Measurements from ENCODE around the gene CSE1L. TPM values are rescaled to one million over a fixed set of nuclear protein-coding genes. Genes with fewer than 3 reads are reported as not detected.

The CSE1L gene
- 10 to 100 TPM; 35.8 to 40.8 (median 39.5) TPM for total RNA-seq

GRCh38 chr20:49046087-49046900 lies at the start of gene CSE1L:
CSE1L (plus strand) TSS chr20:49046312; CDS start chr20:49058464, 12,152 bp downstream.
- H3K4me3 ChIP-seq (ENCODE audit: low read depth, poor library complexity, severe bottlenecking): peak within 1 kb of the TSS; percentile 68
- TF ChIP-seq, protein P1, sequence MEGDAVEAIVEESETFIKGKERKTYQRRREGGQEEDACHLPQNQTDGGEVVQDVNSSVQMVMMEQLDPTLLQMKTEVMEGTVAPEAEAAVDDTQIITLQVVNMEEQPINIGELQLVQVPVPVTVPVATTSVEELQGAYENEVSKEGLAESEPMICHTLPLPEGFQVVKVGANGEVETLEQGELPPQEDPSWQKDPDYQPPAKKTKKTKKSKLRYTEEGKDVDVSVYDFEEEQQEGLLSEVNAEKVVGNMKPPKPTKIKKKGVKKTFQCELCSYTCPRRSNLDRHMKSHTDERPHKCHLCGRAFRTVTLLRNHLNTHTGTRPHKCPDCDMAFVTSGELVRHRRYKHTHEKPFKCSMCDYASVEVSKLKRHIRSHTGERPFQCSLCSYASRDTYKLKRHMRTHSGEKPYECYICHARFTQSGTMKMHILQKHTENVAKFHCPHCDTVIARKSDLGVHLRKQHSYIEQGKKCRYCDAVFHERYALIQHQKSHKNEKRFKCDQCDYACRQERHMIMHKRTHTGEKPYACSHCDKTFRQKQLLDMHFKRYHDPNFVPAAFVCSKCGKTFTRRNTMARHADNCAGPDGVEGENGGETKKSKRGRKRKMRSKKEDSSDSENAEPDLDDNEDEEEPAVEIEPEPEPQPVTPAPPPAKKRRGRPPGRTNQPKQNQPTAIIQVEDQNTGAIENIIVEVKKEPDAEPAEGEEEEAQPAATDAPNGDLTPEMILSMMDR (IDR thresholded peaks at IDR 0.05): peak in 1 of 3 donors; percentile 7
- TF ChIP-seq POLR2A (IDR thresholded peaks at IDR 0.05): peak in 1 of 2 donors; percentile 28
- intact Hi-C loops (cut with DNase I; ENCODE audit: low total_unique reads): no loop called here
- DNase-seq (ENCODE audit: low spot score in 2 of 2): peak; percentile 92 to 98
- WGBS, 2 donors: 0 to 1% methylated on average over 26 to 40 of the region's 80 CpGs

DNA sequence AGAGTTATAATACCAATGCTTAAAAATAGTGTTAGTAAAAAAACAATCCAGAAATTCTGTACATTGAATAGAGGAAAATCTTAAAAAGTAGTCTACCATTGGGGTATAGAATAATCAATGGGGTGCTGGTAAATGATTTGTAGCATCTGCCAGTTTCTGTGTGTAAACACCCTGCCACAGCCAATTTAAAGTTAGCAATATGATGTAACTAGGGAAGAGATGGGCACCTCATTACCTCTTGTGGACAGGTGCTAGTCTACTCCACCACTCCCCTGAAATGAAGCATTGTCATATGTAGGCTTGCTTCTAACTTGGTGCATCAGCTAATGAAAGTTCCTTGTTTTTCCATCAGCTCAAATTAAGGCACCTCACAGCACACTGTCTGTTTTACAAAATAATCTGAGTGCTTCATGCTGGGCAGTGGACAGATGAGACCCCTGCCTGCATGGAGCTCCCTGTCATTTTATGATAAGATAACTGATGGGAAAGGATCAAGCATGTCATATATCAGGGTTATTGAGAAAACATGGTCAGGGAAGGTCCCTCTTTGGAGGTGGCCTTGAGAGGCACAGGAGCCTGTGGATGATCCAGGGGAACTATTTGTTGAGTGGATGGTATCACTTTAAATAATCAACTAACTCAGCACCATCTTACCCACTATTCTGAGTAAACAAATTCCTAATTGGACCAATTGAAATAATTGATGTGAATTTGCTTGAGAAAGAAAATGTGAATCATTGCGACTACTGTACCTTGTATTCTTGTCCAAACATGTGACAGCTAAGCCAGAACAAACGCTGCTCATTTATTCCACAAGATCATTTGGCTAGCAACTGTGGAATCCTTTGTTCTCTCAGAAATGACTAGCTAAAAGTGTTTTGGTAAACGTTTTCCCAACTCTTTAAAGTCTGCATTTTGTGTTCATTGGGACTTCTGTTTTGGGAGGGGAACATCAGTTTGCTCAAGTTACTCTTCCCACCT lies 45.9 kb upstream of the CSE1L start:
- no peak for DNase-seq (ENCODE audit: low spot score in 2 of 2)
- WGBS, 2 donors: 18 to 30% methylated on average over 3 of the region's 3 CpGs
- TF ChIP-seq, protein P1 (IDR thresholded peaks at IDR 0.05): no peak
- no peak for TF ChIP-seq POLR2A (IDR thresholded peaks at IDR 0.05)
- intact Hi-C loops (cut with DNase I; ENCODE audit: low total_unique reads): no loop called here
- no peak overlapping the region for H3K4me3 ChIP-seq (ENCODE audit: low read depth, poor library complexity, severe bottlenecking)

DNA sequence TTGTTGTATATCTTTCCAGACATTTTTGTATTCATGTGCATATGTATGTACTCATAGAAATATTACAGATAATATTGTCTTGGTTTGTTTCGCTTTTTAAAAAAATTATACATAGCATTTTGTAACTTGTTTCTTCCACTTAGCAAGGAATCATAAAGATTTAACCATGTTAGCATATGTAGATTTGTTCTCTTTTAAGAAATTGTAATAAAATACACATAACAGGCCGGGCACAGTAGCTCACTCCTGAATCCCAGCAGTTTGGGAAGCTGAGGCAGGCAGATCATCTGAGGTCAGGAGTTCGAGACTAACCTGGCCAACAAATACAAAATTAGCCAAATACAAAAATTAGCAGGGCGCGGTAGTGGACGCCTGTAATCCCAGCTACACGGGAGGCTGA lies 44.4 kb upstream of the CSE1L start:
- intact Hi-C loops (cut with DNase I; ENCODE audit: low total_unique reads): no loop called here
- 95 to 96% methylated on average over 7 of the region's 7 CpGs for WGBS, 2 donors
- no peak overlapping the region for H3K4me3 ChIP-seq (ENCODE audit: low read depth, poor library complexity, severe bottlenecking)
- TF ChIP-seq, protein P1 (IDR thresholded peaks at IDR 0.05): no peak
- TF ChIP-seq POLR2A (IDR thresholded peaks at IDR 0.05): no peak
- DNase-seq (ENCODE audit: low spot score in 2 of 2): no peak

DNA sequence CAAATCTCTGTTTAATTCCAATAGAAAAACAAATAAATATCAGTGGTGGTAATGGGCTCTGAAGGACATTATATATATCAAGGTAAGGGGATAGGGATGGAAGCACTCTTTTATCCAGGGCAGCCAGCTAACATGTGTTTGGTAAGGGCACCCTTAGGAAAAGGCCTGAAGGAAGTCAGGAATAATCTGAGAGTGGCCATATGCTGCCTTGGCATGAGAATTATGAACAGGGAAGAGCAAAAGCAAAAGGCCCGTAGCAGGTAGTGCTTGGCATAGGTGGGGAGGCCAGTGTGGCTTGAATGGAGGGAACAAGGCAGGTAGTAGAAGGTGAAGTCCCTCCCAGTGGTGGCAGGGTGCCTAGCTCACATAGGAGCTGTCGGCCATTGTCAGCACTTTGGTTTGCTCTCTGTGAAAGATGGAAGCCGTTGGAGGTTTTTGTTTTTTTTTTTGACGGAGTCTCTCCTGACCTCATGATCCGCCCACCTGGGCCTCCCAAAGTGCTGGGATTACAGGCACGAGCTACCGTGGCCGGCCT lies 39.6 kb upstream of the CSE1L start:
- H3K4me3 ChIP-seq (ENCODE audit: low read depth, poor library complexity, severe bottlenecking): no peak overlapping the region
- intact Hi-C loops (cut with DNase I; ENCODE audit: low total_unique reads): no loop called here
- WGBS, 2 donors: 79 to 88% methylated on average over 8 of the region's 8 CpGs
- DNase-seq (ENCODE audit: low spot score in 2 of 2): no peak
- TF ChIP-seq POLR2A (IDR thresholded peaks at IDR 0.05): no peak
- TF ChIP-seq, protein P1 (IDR thresholded peaks at IDR 0.05): no peak

- no peak overlapping the region for H3K4me3 ChIP-seq (ENCODE audit: low read depth, poor library complexity, severe bottlenecking)
- no peak for TF ChIP-seq POLR2A (IDR thresholded peaks at IDR 0.05)
- TF ChIP-seq, protein P1 (IDR thresholded peaks at IDR 0.05): no peak
- intact Hi-C loops (cut with DNase I; ENCODE audit: low total_unique reads): no loop called here
- no peak for DNase-seq (ENCODE audit: low spot score in 2 of 2)
- WGBS, 2 donors: 96% methylated on average over 12 of the region's 12 CpGs
Observed at GRCh38 chr20:49009899-49010631, 36.0 kb upstream of the CSE1L start.
